Stimulated activated CD8-positive, alpha-beta memory T cell treated with anti-CD3 and anti-CD28 coated beads, Interleukin-4, amount 100 ng/mL, for 48 hours (primary cell): ENCODE measurements around the gene EIF4E3.

Experiments used
- DNase-seq: peaks from one replicate; pipeline ENCODE4 v3.0.0-alpha.2; 2020

EIF4E3 gene

GRCh38 chr3:71722693-71723092 lies 2.5 kb downstream of the EIF4E3 start:
- DNase-seq: no peak

GRCh38 chr3:71721651-71722157 lies 3.5 kb downstream of the EIF4E3 start:
- DNase-seq: peak; percentile 46

DNA sequence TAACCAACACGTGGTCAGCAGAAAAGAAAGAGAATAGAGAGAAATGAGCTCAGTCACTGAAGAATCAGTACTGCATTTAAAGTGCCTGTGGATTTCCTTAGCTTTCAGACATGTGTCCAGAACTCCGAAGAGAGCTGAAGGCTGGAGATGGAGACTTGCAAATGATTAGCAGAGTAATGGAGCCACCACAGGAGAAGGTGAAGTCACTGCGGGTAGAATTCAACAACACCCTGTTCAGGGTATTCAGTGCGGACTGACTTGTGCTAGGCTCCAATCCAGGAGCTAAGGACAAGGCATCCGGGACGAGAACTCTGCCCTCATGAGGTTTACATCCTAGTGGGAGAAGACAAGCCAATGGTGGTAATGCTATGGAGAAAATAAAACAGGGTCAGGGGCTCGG lies 4.2 kb downstream of the EIF4E3 start:
- DNase-seq: no peak

DNA sequence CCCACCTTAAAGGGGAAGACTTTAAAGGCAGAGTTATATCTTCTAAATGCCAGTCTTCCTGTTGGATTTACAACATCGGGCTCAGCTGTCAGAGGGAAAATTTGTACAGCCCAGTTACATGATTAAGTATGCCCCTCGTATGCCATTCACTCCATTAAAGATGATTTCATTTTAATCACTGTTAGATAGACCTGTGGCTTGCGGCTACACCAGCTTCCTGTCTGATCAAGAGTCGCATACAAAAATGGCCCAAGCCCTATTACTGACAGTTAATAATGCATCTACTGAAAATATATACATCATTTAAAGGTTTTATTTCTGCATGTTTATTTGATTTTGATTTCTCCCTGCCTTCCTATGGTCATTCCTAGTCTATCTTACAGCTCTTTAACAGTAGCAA lies 7.1 kb downstream of the EIF4E3 start:
- no peak for DNase-seq

DNA sequence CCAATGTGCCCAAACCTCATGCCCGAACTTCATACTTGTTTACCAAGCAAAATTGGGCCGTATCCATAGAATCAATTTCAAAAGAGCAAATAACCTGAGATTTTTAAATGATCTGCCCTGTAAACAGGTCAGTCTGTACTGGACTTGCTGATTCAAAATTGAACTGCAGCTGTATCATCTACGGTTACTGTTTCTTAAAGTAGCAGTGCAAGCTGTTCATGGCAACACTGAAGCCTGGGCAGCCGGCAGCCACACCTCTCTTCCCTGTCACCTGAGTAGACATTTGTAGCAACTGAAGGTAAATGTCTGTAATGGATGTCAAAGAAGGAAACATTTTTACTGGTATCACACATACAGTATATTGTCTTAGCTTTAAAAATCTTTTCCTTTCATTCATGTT lies 10.6 kb downstream of the EIF4E3 start:
- DNase-seq: no peak

DNA sequence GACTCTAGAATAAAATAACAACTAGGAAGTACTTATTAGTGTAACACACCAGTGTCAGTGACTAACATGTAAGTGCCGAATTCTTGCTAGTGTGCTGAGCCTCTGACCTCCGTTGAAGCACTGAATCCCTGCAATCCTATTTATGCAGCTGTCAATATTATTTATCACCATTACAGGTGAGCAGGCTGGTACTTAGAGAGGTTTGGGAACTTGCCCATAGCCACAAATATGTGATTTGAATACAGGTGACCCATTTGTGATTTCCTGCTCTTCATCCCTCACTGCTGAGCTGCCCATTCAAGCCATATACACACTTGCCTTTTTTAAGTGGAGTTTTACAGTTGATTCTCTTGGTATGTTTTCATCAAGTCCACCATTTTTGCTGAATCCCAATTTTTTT lies 12.2 kb downstream of the EIF4E3 start:
- DNase-seq: no peak

DNA sequence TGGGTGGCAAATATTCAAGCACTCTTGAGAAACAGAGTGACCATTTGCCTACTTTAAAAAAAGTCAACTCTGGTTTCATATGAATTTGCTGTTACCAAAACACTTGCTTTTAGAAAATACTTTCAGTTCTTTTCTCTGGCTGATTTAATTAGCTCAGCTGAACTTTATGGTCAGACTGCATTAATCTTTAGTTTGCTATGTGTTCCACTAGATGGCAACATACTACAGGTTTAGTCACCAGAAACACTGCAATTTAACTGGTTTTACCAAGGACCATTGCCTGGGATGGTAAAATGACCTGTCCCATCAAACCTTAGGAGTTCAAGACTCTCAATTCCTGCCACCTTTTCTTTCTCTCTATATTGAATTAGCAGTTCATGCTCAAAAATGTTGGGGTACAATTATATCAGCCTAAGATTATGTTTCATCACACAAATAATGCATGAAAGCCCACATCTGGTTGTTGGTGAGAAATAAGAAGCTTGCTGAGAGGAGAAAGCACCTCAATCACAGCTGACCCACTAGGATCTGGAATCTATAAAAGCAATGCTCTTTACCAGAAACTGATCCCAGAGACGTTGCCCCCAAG lies 14.2 kb downstream of the EIF4E3 start:
- DNase-seq: no peak

GRCh38 chr3:71709908-71710511 lies 15.2 kb downstream of the EIF4E3 start:
- no peak for DNase-seq

DNA sequence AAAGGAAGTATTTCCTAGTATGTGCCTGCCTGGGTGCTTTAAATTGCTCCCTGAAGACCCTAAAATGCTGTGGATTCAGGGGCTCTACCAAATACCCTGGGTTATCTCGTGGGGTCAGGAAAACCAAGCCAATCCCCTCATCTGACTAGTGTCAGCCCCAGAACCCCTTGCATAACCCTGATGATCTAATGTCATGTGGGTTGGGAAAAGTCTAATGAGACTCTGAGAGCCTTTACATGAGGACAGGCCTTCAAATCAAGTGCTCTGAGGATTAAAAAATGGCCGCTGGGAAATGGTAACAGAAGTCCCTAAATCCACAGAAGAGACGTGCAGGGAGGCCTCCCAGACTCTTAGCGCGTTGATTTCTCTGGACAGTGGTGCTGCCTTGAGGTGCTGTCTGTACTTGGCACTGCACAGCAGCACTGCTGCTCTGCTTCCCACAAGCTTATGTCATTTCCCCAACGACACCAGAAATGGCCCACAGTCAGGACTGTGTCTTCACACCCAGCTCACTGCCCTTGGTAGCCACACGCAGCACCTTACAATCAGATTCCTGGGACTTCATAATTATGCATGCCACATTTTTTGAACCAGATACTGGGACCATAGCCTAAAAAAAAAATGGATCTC lies 16.6 kb downstream of the EIF4E3 start:
- DNase-seq: no peak

- no peak for DNase-seq
These were observed 17.6 kb downstream of the EIF4E3 start for GRCh38 chr3:71707595-71707994.

- DNase-seq: no peak
These were observed 19.5 kb downstream of the EIF4E3 start for GRCh38 chr3:71705681-71706080.

- no peak for DNase-seq
These were observed 20.3 kb downstream of the EIF4E3 start for GRCh38 chr3:71704915-71705314.

DNA sequence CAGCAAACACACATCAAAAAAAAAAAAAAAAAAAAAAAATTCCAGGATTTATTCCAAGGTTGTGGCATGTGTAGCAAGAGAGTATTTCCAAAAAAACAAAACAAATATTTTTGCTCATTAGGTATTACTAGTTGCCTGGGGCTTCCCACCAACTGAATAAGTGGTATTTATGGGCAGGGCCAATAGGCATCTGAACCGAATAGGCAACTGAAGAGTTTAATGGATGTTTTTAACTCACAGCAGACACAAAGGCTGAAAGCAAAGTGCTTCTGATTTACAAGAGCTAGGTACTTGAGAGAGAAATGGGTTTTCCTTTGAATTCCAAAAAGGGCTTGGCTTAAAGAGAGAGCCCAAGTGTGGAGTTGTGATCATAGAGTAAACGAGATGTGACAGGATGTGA lies 21.4 kb downstream of the EIF4E3 start:
- no peak for DNase-seq

- DNase-seq: no peak
These were observed 22.8 kb downstream of the EIF4E3 start for GRCh38 chr3:71702131-71703024.

DNA sequence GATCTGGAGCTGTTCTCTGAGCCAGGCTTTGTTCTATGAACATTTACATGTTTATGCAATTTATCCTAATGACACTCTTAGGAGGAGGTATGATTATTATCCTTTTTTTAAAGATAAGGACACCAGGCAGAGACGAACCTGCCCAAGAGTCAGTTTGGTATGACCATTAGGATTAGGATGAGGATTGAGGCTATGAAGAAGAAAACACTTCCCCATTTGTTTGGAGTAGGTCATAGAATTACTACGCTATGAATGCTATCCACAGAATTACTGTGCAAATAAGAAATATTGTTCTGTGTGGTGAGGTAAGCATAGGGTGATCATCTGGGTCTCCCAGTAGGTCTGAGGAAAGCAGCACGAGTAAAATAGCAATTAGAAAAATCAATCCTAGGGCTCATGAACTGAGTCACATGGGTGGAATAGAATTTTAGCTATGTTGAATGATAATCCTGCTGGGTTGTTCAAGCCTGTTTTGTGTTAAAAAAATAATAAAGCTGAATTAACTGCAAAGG lies 23.9 kb downstream of the EIF4E3 start:
- no peak for DNase-seq

GRCh38 chr3:71695000-71695482 lies 30.2 kb downstream of the EIF4E3 start:
- DNase-seq: no peak

DNA sequence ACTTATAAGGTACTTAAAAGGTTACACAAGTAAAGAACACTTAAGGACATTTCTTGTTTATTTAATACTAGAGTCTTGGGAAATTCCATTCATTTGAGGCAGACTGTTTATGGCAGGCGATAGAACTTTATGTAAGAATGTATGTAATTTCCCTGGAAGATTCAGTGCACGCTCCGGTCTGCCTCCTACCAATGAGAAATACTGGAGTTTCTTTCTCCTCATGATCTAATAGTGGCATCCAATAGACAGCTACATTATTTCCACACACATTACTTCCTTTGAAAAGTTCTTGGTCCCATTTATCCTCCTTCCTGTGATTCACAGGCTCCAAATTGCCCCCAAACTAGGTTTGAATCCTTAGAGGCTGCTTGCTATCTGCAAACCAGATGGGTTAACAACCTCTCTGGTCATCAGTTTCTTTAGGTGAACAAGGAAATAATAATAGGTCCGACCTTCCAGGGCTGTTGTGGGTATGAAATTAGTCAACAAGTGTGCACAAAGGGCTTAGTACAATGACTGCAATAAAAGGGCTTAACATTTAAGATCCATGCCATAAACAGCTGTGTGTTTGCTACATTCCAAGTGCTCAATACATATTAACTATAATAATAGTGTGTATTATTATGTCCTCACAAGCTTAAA lies 30.7 kb downstream of the EIF4E3 start:
- DNase-seq: no peak

- DNase-seq: no peak
These were observed 31.6 kb downstream of the EIF4E3 start for GRCh38 chr3:71693641-71694040.

DNA sequence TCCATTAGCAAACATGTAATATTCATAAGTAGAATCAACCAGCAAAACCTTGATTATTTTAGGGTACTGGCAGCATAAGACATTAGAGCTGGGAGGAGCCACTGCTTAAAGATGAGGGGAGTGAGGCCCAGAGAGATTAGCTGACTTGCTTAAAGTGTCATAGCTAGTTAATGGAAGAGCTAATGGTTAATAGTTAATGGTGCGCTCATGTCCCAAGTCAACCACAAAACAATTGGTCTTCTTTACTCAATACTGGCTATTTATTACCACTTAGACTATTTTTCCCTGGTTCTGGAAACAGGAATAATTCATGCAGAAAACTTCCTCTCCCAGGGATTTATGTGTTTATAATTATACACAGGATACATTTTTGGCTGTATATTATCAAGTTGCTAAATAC lies 33.1 kb downstream of the EIF4E3 start:
- DNase-seq: no peak

DNA sequence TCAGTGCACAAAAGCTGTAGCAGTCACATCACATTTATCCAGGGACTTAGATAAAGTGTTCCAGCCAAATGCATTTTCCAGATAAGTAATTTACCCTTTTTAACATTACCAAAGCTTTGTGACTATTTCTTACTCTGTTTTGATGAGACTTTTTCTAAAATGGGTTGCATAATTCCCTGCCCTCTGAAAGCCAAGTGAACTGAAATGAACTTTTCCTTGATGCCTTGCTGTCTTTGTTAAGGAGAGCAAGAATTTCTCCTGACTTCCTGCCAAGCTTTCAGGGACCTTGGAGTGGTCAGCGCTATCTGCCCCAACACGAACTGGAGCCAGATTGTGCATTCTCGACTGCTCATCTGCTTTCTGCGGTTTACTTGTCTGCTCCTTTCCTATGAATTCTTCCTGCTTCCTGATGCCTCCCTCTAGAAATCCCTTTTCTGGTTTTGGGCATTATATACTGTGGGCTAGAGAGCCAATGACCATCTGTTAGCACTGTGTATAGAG lies 34.8 kb downstream of the EIF4E3 start:
- no peak for DNase-seq

DNA sequence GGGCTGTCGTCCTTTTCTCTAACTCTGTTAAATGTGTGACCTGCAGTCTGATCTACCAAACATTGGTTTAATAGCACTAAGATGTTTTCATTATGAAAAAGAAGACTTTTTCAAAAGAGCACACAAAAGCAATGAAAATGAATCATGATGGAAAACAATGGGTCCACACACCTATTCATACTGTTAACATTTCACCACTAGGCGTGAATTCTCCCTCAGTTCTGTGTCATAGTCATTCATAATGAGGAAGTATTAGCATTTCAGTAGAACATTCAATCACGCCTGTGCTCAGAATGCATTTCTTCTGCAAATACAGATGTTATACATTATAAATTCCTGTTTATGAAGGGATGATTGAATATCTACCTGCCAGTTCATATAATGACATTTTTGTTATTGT lies 35.9 kb downstream of the EIF4E3 start:
- DNase-seq: no peak

GRCh38 chr3:71688121-71688520 lies 37.1 kb downstream of the EIF4E3 start:
- no peak for DNase-seq
